HCT116 (cell line): ENCODE measurements around the gene CNKSR3.

Experiments
- EZH2 ChIP-seq: fragments of 200-600 bp; sonication (generic); IDR thresholded peaks from 2 replicates; pipeline ENCODE4 v1.6.1; 2017; ENCODE audit warnings: antibody characterized with exemption, mixed run types
- MAX ChIP-seq: IDR thresholded peaks from 2 replicates; pipeline ENCODE4 v1.6.1; 2012
- POLR2A ChIP-seq: IDR thresholded peaks from 2 replicates; pipeline ENCODE4 v1.7.0; 2011; ENCODE audit warnings: borderline replicate concordance; ENCODE audit not compliant: insufficient read depth, insufficient read length; ENCODE audit errors: extremely low read depth
- POLR2AphosphoS5 ChIP-seq: IDR thresholded peaks from 2 replicates; pipeline ENCODE4 v1.6.1; 2011; ENCODE audit warnings: mild to moderate bottlenecking, low read depth, low read length, moderate library complexity
- RAD21 ChIP-seq: IDR thresholded peaks from 2 replicates; pipeline ENCODE4 v1.6.1; 2012; ENCODE audit warnings: low read depth, mild to moderate bottlenecking
- SP1 ChIP-seq: IDR thresholded peaks from 2 replicates; pipeline ENCODE4 v1.6.1; 2012; ENCODE audit warnings: low read depth
- YY1 ChIP-seq: IDR thresholded peaks from 2 replicates; pipeline ENCODE4 v1.6.1; 2011; ENCODE audit warnings: low read length, low read depth, moderate library complexity, mild to moderate bottlenecking; ENCODE audit not compliant: insufficient replicate concordance; ENCODE audit errors: extremely low read depth
- TF ChIP-seq, protein P1 (sequence below), 3 experiments: fragments of 200-600 bp in 1 of 3; sonication (generic) in 1 of 3; IDR thresholded peaks in 2 of 3; conservative IDR thresholded peaks in 1 of 3; 2 replicates each; pipeline ENCODE4 v1.5.1; 2012 to 2017; ENCODE audit warnings: low read depth in 2 of 3, low read length in 2 of 3, antibody characterized with exemption in 1 of 3, borderline replicate concordance in 1 of 3, control low read depth in 1 of 3, mild to moderate bottlenecking in 1 of 3, mixed read lengths in 1 of 3, mixed run types in 1 of 3, moderate library complexity in 1 of 3; ENCODE audit not compliant: insufficient read depth in 1 of 3

DNA sequence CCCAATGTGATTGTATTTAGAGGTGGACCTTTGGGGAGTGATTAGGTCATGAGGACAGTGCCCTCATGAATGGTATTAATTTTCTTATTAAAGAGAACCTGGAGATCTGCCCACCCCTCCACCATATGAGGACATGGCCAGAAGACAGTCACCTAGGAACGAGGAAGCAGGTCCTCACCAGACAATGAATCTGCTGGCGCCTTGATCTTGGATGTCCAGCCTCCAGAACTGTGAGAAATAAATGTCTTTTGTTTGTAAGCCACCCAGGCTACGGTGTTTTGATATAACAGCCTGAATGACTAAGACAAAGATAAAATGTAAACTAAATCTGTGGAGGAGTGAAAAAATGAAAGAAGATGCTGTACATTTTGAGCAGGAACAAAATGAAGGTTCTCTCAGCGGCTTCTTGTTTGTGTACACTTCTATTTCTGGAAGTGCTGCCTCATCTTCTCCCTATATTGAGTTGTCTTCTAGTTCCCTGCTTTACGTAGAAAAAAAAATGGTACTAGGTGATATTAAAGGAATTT lies 152.4 kb downstream of the CNKSR3 start:
- TF ChIP-seq, protein P1, sequence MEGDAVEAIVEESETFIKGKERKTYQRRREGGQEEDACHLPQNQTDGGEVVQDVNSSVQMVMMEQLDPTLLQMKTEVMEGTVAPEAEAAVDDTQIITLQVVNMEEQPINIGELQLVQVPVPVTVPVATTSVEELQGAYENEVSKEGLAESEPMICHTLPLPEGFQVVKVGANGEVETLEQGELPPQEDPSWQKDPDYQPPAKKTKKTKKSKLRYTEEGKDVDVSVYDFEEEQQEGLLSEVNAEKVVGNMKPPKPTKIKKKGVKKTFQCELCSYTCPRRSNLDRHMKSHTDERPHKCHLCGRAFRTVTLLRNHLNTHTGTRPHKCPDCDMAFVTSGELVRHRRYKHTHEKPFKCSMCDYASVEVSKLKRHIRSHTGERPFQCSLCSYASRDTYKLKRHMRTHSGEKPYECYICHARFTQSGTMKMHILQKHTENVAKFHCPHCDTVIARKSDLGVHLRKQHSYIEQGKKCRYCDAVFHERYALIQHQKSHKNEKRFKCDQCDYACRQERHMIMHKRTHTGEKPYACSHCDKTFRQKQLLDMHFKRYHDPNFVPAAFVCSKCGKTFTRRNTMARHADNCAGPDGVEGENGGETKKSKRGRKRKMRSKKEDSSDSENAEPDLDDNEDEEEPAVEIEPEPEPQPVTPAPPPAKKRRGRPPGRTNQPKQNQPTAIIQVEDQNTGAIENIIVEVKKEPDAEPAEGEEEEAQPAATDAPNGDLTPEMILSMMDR (IDR thresholded peaks at IDR 0.05 in 2 of 3, conservative IDR thresholded peaks at IDR 0.05 in 1 of 3; ENCODE audit: borderline replicate concordance in 1 of 3, insufficient read depth in 1 of 3, low read depth in 2 of 3, low read length in 2 of 3) = no peak
- TF ChIP-seq EZH2 (no peak), RAD21 (no peak), POLR2A (no peak), POLR2AphosphoS5 (no peak), SP1 (no peak), YY1 (no peak), MAX (no peak)
